HG03039 (cell line): ENCODE results near the gene RANBP17.

Source experiments
- ATAC-seq: cut with Tn5 transposase; IDR thresholded peaks from one replicate; pipeline ENCODE4 v1.9.1; 2021; ENCODE audit warnings: mild to moderate bottlenecking, moderate library complexity; ENCODE audit not compliant: unreplicated experiment

The RANBP17 gene

GRCh38 chr5:171344936-171345608 is 483.3 kb downstream of the RANBP17 start:
- ATAC-seq: no peak
